ENCODE measurements around the gene FARP2.
"Not testable (repeated sequence)": the region's sequence is repeated elsewhere in the genome, so short reads cannot be mapped to it uniquely, and the experiment has no call there.

Gene FARP2

DNA sequence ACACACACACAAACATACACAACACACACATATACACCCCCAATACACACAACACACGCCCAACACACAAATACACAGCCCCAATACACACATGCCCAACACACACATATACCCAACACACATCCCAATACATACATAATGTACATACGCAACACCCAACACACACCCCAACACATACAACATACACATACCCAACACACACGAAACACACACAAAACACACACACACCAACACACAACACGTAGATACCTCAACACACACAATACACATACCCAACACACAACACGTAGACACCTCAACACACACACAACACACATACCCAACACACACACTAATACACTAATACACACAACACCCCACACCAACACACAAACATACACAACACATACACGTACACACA is 161.2 kb downstream of the FARP2 start:
- no peak overlapping the region for H3K4me3 ChIP-seq (IDR thresholded peaks at IDR 0.05; ENCODE audit: insufficient read depth, low read depth, low read length)
- H3K4me1 ChIP-seq (ENCODE audit: low read depth, poor library complexity, severe bottlenecking): peaks cover 31% of the 10 kb centered on the region
- H3K79me2 ChIP-seq (ENCODE audit: insufficient read depth, low read depth): no peaks in the 10 kb centered on the region
- TF ChIP-seq, protein P1, sequence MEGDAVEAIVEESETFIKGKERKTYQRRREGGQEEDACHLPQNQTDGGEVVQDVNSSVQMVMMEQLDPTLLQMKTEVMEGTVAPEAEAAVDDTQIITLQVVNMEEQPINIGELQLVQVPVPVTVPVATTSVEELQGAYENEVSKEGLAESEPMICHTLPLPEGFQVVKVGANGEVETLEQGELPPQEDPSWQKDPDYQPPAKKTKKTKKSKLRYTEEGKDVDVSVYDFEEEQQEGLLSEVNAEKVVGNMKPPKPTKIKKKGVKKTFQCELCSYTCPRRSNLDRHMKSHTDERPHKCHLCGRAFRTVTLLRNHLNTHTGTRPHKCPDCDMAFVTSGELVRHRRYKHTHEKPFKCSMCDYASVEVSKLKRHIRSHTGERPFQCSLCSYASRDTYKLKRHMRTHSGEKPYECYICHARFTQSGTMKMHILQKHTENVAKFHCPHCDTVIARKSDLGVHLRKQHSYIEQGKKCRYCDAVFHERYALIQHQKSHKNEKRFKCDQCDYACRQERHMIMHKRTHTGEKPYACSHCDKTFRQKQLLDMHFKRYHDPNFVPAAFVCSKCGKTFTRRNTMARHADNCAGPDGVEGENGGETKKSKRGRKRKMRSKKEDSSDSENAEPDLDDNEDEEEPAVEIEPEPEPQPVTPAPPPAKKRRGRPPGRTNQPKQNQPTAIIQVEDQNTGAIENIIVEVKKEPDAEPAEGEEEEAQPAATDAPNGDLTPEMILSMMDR (conservative IDR thresholded peaks at IDR 0.05; ENCODE audit: low read depth, low read length): no peak
- H3K27ac ChIP-seq: no peak overlapping the region
- H3K4me2 ChIP-seq: no peak overlapping the region
- H2AFZ ChIP-seq (ENCODE audit: low read depth): no peak overlapping the region
- H3K9ac ChIP-seq: no peak overlapping the region
- H4K20me1 ChIP-seq (ENCODE audit: insufficient read depth): no peaks in the 10 kb centered on the region
- peaks cover 6% of the 10 kb centered on the region; the same call in 1 of the 2 replicates for H3K27me3 ChIP-seq (ENCODE audit: insufficient read depth, low read depth)
- no peaks in the 10 kb centered on the region for H3K36me3 ChIP-seq (ENCODE audit: insufficient read depth)

GRCh38 chr2:241519669-241520068 is 163.6 kb downstream of the FARP2 start:
- Histone ChIP-seq H4K20me1 (ENCODE audit: insufficient read depth) (no peaks in the 10 kb centered on the region), H3K4me2 (no peak overlapping the region), H3K36me3 (ENCODE audit: insufficient read depth) (no peaks in the 10 kb centered on the region), H3K9ac (no peak overlapping the region), H3K4me3 (IDR thresholded peaks at IDR 0.05; ENCODE audit: insufficient read depth, low read depth, low read length) (no peak overlapping the region), H3K27me3 (ENCODE audit: insufficient read depth, low read depth) (no peaks in the 10 kb centered on the region), H3K4me1 (ENCODE audit: low read depth, poor library complexity, severe bottlenecking) (peaks cover 26% of the 10 kb centered on the region), H2AFZ (ENCODE audit: low read depth) (no peak overlapping the region), H3K27ac (no peak overlapping the region), H3K79me2 (ENCODE audit: insufficient read depth, low read depth) (no peaks in the 10 kb centered on the region)
- TF ChIP-seq, protein P1 (conservative IDR thresholded peaks at IDR 0.05; ENCODE audit: low read depth, low read length): no peak

DNA sequence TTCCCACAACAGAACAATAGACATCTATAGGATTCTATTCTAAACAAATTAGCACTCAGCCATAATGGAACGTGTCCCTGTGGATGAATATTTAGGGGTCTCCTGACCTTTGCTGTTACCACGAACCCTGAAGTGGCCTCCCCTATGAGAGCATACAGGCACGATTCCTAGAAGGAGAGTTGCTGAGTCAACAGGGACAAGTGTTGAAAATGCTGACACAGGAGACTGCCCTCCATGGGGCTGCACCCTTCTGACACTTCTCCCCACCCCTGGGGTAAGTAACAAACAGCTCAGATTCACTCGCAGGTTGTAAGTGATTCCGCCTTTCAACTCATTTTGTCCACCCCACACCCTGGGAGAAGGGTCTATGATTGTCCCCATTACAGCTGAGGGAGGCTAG is 166.4 kb downstream of the FARP2 start:
- Histone ChIP-seq H3K27me3 (ENCODE audit: insufficient read depth, low read depth) (no peaks in the 10 kb centered on the region), H3K27ac (no peak overlapping the region), H3K4me2 (no peak overlapping the region), H3K79me2 (ENCODE audit: insufficient read depth, low read depth) (no peaks in the 10 kb centered on the region), H3K9ac (no peak overlapping the region), H3K36me3 (ENCODE audit: insufficient read depth) (no peaks in the 10 kb centered on the region), H4K20me1 (ENCODE audit: insufficient read depth) (no peaks in the 10 kb centered on the region), H2AFZ (ENCODE audit: low read depth) (no peak overlapping the region), H3K4me1 (ENCODE audit: low read depth, poor library complexity, severe bottlenecking) (peaks cover under 1% of the 10 kb centered on the region), H3K4me3 (IDR thresholded peaks at IDR 0.05; ENCODE audit: insufficient read depth, low read depth, low read length) (no peak overlapping the region)
- TF ChIP-seq, protein P1 (conservative IDR thresholded peaks at IDR 0.05; ENCODE audit: low read depth, low read length): no peak

DNA sequence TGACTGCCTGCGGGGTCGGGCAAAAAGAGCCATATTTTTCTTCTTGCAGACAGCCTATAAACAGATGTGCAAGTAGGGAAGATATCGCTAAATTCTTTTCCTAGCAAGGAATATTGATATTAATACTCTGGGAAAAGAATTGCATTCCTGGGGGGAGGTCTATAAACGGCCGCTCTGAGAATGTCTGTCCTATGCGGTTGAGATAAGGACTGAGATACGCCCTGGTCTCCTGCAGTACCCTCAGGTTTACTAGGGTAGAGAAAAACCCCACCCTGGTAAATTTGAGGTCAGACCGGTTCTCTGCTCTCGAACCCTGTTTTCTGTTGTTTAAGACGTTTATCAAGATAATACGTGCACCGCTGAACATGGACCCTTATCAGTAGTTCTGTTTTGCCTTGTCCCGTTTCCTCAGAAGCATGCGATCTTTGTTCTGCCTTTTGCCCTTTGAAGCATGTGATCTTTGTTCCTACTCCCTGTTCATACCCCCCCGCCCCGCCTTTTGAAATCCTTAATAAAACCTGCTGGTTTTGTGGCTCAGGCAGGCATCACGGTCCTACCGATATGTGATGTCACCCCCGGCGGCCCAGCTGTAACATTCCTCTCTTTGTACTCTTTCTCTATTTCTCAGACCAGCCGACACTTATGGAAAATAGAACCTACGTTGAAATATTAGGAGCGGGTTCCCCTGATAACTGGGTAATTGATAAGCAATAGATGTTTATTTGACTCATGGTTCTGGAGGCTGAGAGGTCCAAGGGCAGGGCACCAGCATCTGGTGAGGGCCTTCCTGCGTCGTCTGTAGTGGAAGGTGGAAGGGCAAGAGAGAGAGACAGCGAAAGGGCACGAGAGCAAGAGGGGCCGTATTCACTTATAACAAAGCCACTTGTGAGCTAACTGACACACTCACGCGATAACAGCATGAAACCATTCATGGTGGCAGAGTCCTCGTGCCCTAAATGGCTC is 170.0 kb downstream of the FARP2 start:
- not testable (repeated sequence) for H3K79me2 ChIP-seq (ENCODE audit: insufficient read depth, low read depth); H3K4me3 ChIP-seq (IDR thresholded peaks at IDR 0.05; ENCODE audit: insufficient read depth, low read depth, low read length); H3K4me1 ChIP-seq (ENCODE audit: low read depth, poor library complexity, severe bottlenecking); H4K20me1 ChIP-seq (ENCODE audit: insufficient read depth); H3K27ac ChIP-seq; H3K9ac ChIP-seq; H3K4me2 ChIP-seq; H3K27me3 ChIP-seq (ENCODE audit: insufficient read depth, low read depth); H3K36me3 ChIP-seq (ENCODE audit: insufficient read depth); H2AFZ ChIP-seq (ENCODE audit: low read depth)

GRCh38 chr2:241530571-241530970 is 174.5 kb downstream of the FARP2 start:
- Histone ChIP-seq H2AFZ (ENCODE audit: low read depth) (no peak overlapping the region), H4K20me1 (ENCODE audit: insufficient read depth) (no peaks in the 10 kb centered on the region), H3K4me2 (no peak overlapping the region), H3K4me3 (IDR thresholded peaks at IDR 0.05; ENCODE audit: insufficient read depth, low read depth, low read length) (no peak overlapping the region), H3K9ac (no peak overlapping the region), H3K4me1 (ENCODE audit: low read depth, poor library complexity, severe bottlenecking) (no peaks in the 10 kb centered on the region), H3K79me2 (ENCODE audit: insufficient read depth, low read depth) (no peaks in the 10 kb centered on the region), H3K27ac (no peak overlapping the region), H3K36me3 (ENCODE audit: insufficient read depth) (no peaks in the 10 kb centered on the region), H3K27me3 (ENCODE audit: insufficient read depth, low read depth) (no peaks in the 10 kb centered on the region)
- TF ChIP-seq, protein P1 (conservative IDR thresholded peaks at IDR 0.05; ENCODE audit: low read depth, low read length): no peak
